Stimulated activated naive CD8-positive, alpha-beta T cell treated with anti-CD3 and anti-CD28 coated beads, Interleukin-15, Interleukin-2, amounts not matched to agents 100 ng/mL and 50 ng/mL, for 24 hours (primary cell): ENCODE measurements around the gene NUP37.
"Not testable (repeated sequence)": the region's sequence is repeated elsewhere in the genome, so short reads cannot be mapped to it uniquely, and the experiment has no call there.

Experiments used
- H3K27ac Mint-ChIP-seq: one replicate; pipeline ENCODE4 v1.8.0; 2021; ENCODE audit warnings: mild to moderate bottlenecking, mixed read lengths
- H3K27me3 Mint-ChIP-seq: one replicate; pipeline ENCODE4 v1.8.0; 2021; ENCODE audit warnings: mixed read lengths
- H3K36me3 Mint-ChIP-seq: one replicate; pipeline ENCODE4 v1.8.0; 2021; ENCODE audit warnings: low read depth, mixed read lengths
- H3K4me1 Mint-ChIP-seq: one replicate; pipeline ENCODE4 v1.8.0; 2021; ENCODE audit warnings: low read depth, mixed read lengths
- H3K4me3 Mint-ChIP-seq: one replicate; pipeline ENCODE4 v1.8.0; 2021; ENCODE audit warnings: mild to moderate bottlenecking, mixed read lengths
- H3K9me3 Mint-ChIP-seq: one replicate; pipeline ENCODE4 v1.8.0; 2021; ENCODE audit warnings: mixed read lengths

NUP37 gene

GRCh38 chr12:102119674-102120563 is at the start of gene NUP37, which contains the start of gene PARPBP:
NUP37 (minus strand) TSS chr12:102120114; CDS start chr12:102118518, 1,596 bp downstream.
PARPBP (plus strand) TSS chr12:102120183; CDS start chr12:102123889, 3,706 bp downstream.
- Mint-ChIP-seq H3K9me3 (no peaks in the 10 kb centered on the region), H3K27ac (peak within 1 kb of the TSS; percentile 91), H3K36me3 (peaks cover 35% of the 10 kb centered on the region), H3K4me3 (peak within 1 kb of the TSS; percentile 95), H3K4me1 (peaks cover 29% of the 10 kb centered on the region), H3K27me3 (no peaks in the 10 kb centered on the region)

- Mint-ChIP-seq H3K36me3 (peaks cover 21% of the 10 kb centered on the region), H3K4me1 (peaks cover 17% of the 10 kb centered on the region), H3K9me3 (no peaks in the 10 kb centered on the region), H3K4me3 (no peak overlapping the region), H3K27me3 (no peaks in the 10 kb centered on the region), H3K27ac (no peak overlapping the region)
Observed at GRCh38 chr12:102167821-102168604, 48.1 kb upstream of the NUP37 start.

- H3K4me1 Mint-ChIP-seq = peaks cover 11% of the 10 kb centered on the region
- H3K4me3 Mint-ChIP-seq = no peak overlapping the region
- H3K9me3 Mint-ChIP-seq = no peaks in the 10 kb centered on the region
- H3K27ac Mint-ChIP-seq = no peak overlapping the region
- H3K36me3 Mint-ChIP-seq = peaks cover 9% of the 10 kb centered on the region
- H3K27me3 Mint-ChIP-seq = no peaks in the 10 kb centered on the region
Observed at GRCh38 chr12:102163383-102163782, 43.5 kb upstream of the NUP37 start.

- not testable (repeated sequence) for H3K27me3 Mint-ChIP-seq, H3K36me3 Mint-ChIP-seq
Observed at GRCh38 chr12:102155206-102155605, 35.3 kb upstream of the NUP37 start.

GRCh38 chr12:102147062-102147587 is 27.2 kb upstream of the NUP37 start:
- not testable (repeated sequence) for H3K4me3 Mint-ChIP-seq, H3K27me3 Mint-ChIP-seq, H3K27ac Mint-ChIP-seq, H3K4me1 Mint-ChIP-seq, H3K9me3 Mint-ChIP-seq
- peaks cover 20% of the 10 kb centered on the region for H3K36me3 Mint-ChIP-seq

More at GRCh38 chr12:102155206-102155605, 35.3 kb upstream of the NUP37 start:
- not testable (repeated sequence) for H3K4me1 Mint-ChIP-seq, H3K27ac Mint-ChIP-seq, H3K4me3 Mint-ChIP-seq, H3K9me3 Mint-ChIP-seq

GRCh38 chr12:102144221-102144620 is 24.3 kb upstream of the NUP37 start:
- Mint-ChIP-seq H3K36me3 (peaks cover 46% of the 10 kb centered on the region), H3K4me1 (no peaks in the 10 kb centered on the region), H3K27ac (no peak overlapping the region), H3K9me3 (no peaks in the 10 kb centered on the region), H3K27me3 (no peaks in the 10 kb centered on the region), H3K4me3 (no peak overlapping the region)

- not testable (repeated sequence) for H3K27ac Mint-ChIP-seq, H3K4me1 Mint-ChIP-seq, H3K9me3 Mint-ChIP-seq, H3K27me3 Mint-ChIP-seq, H3K4me3 Mint-ChIP-seq
- peaks cover 58% of the 10 kb centered on the region for H3K36me3 Mint-ChIP-seq
Observed at GRCh38 chr12:102142866-102143373, 23.0 kb upstream of the NUP37 start.

- H3K4me1 Mint-ChIP-seq, H3K9me3 Mint-ChIP-seq, H3K4me3 Mint-ChIP-seq, H3K27me3 Mint-ChIP-seq, H3K27ac Mint-ChIP-seq: not testable (repeated sequence)
- peaks cover 62% of the 10 kb centered on the region for H3K36me3 Mint-ChIP-seq
Observed at GRCh38 chr12:102137619-102138018, 17.7 kb upstream of the NUP37 start.

- peaks cover 52% of the 10 kb centered on the region for H3K36me3 Mint-ChIP-seq
- H3K4me3 Mint-ChIP-seq, H3K27ac Mint-ChIP-seq, H3K4me1 Mint-ChIP-seq, H3K9me3 Mint-ChIP-seq, H3K27me3 Mint-ChIP-seq: not testable (repeated sequence)
Observed at GRCh38 chr12:102131442-102131841, 11.5 kb upstream of the NUP37 start.

GRCh38 chr12:102130720-102131119 is 10.8 kb upstream of the NUP37 start:
- H3K27me3 Mint-ChIP-seq, H3K27ac Mint-ChIP-seq, H3K4me1 Mint-ChIP-seq, H3K4me3 Mint-ChIP-seq, H3K9me3 Mint-ChIP-seq: not testable (repeated sequence)
- H3K36me3 Mint-ChIP-seq = peaks cover 58% of the 10 kb centered on the region

- H3K27me3 Mint-ChIP-seq, H3K9me3 Mint-ChIP-seq: not testable (repeated sequence)
- Mint-ChIP-seq H3K36me3 (peaks cover 35% of the 10 kb centered on the region), H3K4me3 (peak overlapping the region; percentile 95), H3K27ac (peak overlapping the region; percentile 91), H3K4me1 (peaks cover 29% of the 10 kb centered on the region)
Observed at GRCh38 chr12:102121328-102121727, 1.4 kb upstream of the NUP37 start.

GRCh38 chr12:102120886-102121285 is 972 bp upstream of the NUP37 start:
- peaks cover 29% of the 10 kb centered on the region for H3K4me1 Mint-ChIP-seq
- H3K27me3 Mint-ChIP-seq = no peaks in the 10 kb centered on the region
- H3K9me3 Mint-ChIP-seq = no peaks in the 10 kb centered on the region
- H3K27ac Mint-ChIP-seq = peak overlapping the region; percentile 91
- H3K4me3 Mint-ChIP-seq = peak overlapping the region; percentile 95
- peaks cover 35% of the 10 kb centered on the region for H3K36me3 Mint-ChIP-seq

GRCh38 chr12:102120564-102120873 is 605 bp upstream of the NUP37 start:
- H3K36me3 Mint-ChIP-seq = peaks cover 35% of the 10 kb centered on the region
- no peaks in the 10 kb centered on the region for H3K9me3 Mint-ChIP-seq
- H3K4me3 Mint-ChIP-seq = peak overlapping the region; percentile 95
- no peaks in the 10 kb centered on the region for H3K27me3 Mint-ChIP-seq
- H3K4me1 Mint-ChIP-seq = peaks cover 29% of the 10 kb centered on the region
- peak overlapping the region; percentile 91 for H3K27ac Mint-ChIP-seq

GRCh38 chr12:102118874-102119273 is 1.0 kb downstream of the NUP37 start:
- Mint-ChIP-seq H3K9me3 (no peaks in the 10 kb centered on the region), H3K4me3 (peak overlapping the region; percentile 95), H3K27me3 (no peaks in the 10 kb centered on the region), H3K36me3 (peaks cover 27% of the 10 kb centered on the region), H3K4me1 (peaks cover 29% of the 10 kb centered on the region), H3K27ac (peak overlapping the region; percentile 65)

GRCh38 chr12:102116392-102116791 is 3.5 kb downstream of the NUP37 start:
- peaks cover 25% of the 10 kb centered on the region for H3K4me1 Mint-ChIP-seq
- H3K36me3 Mint-ChIP-seq = peaks cover 33% of the 10 kb centered on the region

More at GRCh38 chr12:102116392-102116791, 3.5 kb downstream of the NUP37 start:
- Mint-ChIP-seq H3K4me3 (no peak overlapping the region), H3K27me3 (no peaks in the 10 kb centered on the region), H3K9me3 (no peaks in the 10 kb centered on the region), H3K27ac (no peak overlapping the region)
